IMR-90 (cell line): ENCODE data around the gene SNCA. TPM values are rescaled to one million over a fixed set of nuclear protein-coding genes. Genes with fewer than 3 reads are reported as not detected.
A peak's percentile ranks its signal among the peaks of the same experiment; 100 is the strongest.

Experiments
- ATAC-seq: fragments of 200-7000 bp; cut with Tn5 transposase; 2 replicates; pipeline ENCODE4 v1.9.1; 2020; ENCODE audit warnings: low read depth, mild to moderate bottlenecking, moderate library complexity
- BruUV-seq: library from RNA; stranded (reverse); fragments of 400-500 nt; replicated peaks from 2 replicates; lab custom pipeline; 2021; lab: Mats Ljungman, UMichigan
- CTCF ChIA-PET: fragments of 300-600 bp; formaldehyde crosslinking; extraction: SDS; loops from one replicate; lab custom pipeline; 2021; ENCODE audit warnings: antibody characterized with exemption; lab: Yijun Ruan, JAX
- POLR2A ChIA-PET: fragments of 300-600 bp; sonication (Branson Sonifier 250); formaldehyde crosslinking; loops from one replicate; lab custom pipeline; 2022; ENCODE audit warnings: antibody characterized with exemption; ENCODE audit not compliant: unreplicated experiment; lab: Charles Lee
- DNase-seq: peaks from one replicate; pipeline ENCODE4 v3.0.0; 2013
- H2AFZ ChIP-seq: replicated peaks from 2 replicates; pipeline ENCODE3; 2013; ENCODE audit warnings: low read length, mild to moderate bottlenecking; ENCODE audit not compliant: poor library complexity
- H2AK5ac ChIP-seq: 2 replicates; pipeline ENCODE4 v1.6.1; 2013; ENCODE audit warnings: low read depth, low read length, inconsistent platforms
- H2AK9ac ChIP-seq: replicated peaks from 2 replicates; pipeline ENCODE3; 2013; ENCODE audit warnings: mild to moderate bottlenecking, low read depth, low read length, moderate library complexity; ENCODE audit not compliant: poor library complexity
- H2BK120ac ChIP-seq: 2 replicates; pipeline ENCODE4 v1.6.1; 2013; ENCODE audit warnings: low read depth, low read length, inconsistent platforms
- H2BK15ac ChIP-seq: 3 replicates; pipeline ENCODE4 v1.6.1; 2013; ENCODE audit warnings: low read depth, low read length, inconsistent platforms
- H2BK20ac ChIP-seq: 2 replicates; pipeline ENCODE4 v1.6.1; 2013; ENCODE audit warnings: low read depth, mild to moderate bottlenecking, inconsistent platforms, low read length, moderate library complexity
- H2BK5ac ChIP-seq: 2 replicates; pipeline ENCODE4 v1.6.1; 2013; ENCODE audit warnings: mild to moderate bottlenecking, low read depth, low read length, inconsistent platforms; ENCODE audit not compliant: poor library complexity, severe bottlenecking
- H3K14ac ChIP-seq: replicated peaks from 2 replicates; pipeline ENCODE4 v1.6.1; 2013; ENCODE audit warnings: low read depth, low read length, inconsistent platforms
- H3K18ac ChIP-seq: 2 replicates; pipeline ENCODE4 v1.6.1; 2013; ENCODE audit warnings: low read depth, low read length, control low read depth
- H3K23ac ChIP-seq: 2 replicates; pipeline ENCODE4 v1.6.1; 2013; ENCODE audit warnings: low read depth, low read length, inconsistent platforms
- H3K27ac ChIP-seq: 2 replicates; pipeline ENCODE4 v1.5.1; 2013; ENCODE audit warnings: mild to moderate bottlenecking, control low read depth, low read length; ENCODE audit not compliant: insufficient read depth
- H3K27me3 ChIP-seq: 2 replicates; pipeline ENCODE4 v1.6.1; 2013; ENCODE audit warnings: low read length; ENCODE audit not compliant: control insufficient read depth, insufficient read depth
- H3K36me3 ChIP-seq: 2 replicates; pipeline ENCODE4 v1.6.1; 2013; ENCODE audit warnings: low read length, mixed read lengths; ENCODE audit not compliant: control insufficient read depth, insufficient read depth
- H3K4ac ChIP-seq: 2 replicates; pipeline ENCODE4 v1.6.1; 2013; ENCODE audit warnings: low read depth, low read length, inconsistent platforms
- H3K4me1 ChIP-seq: 2 replicates; pipeline ENCODE4 v1.6.1; 2013; ENCODE audit warnings: low read length, mixed read lengths; ENCODE audit not compliant: control insufficient read depth, insufficient read depth
- H3K4me2 ChIP-seq: 2 replicates; pipeline ENCODE4 v1.6.1; 2013; ENCODE audit warnings: low read depth, mild to moderate bottlenecking, control low read depth, low read length, moderate library complexity
- H3K4me3 ChIP-seq: 2 replicates; pipeline ENCODE4 v1.5.1; 2013; ENCODE audit warnings: low read depth, mild to moderate bottlenecking, control low read depth, low read length, moderate library complexity; ENCODE audit not compliant: insufficient read depth
- H3K56ac ChIP-seq: 2 replicates; pipeline ENCODE4 v1.6.1; 2013; ENCODE audit warnings: low read length, inconsistent platforms; ENCODE audit not compliant: insufficient read depth; ENCODE audit errors: extremely low read depth
- H3K79me1 ChIP-seq, 2 experiments: 2 replicates each; pipeline ENCODE4 v1.6.1; 2013; ENCODE audit warnings: low read length in 2 of 2, inconsistent platforms in 1 of 2, low read depth in 1 of 2
- H3K9ac ChIP-seq: 2 replicates; pipeline ENCODE4 v1.6.1; 2013; ENCODE audit warnings: low read depth, low read length, control low read depth
- H3K9me1 ChIP-seq: 2 replicates; pipeline ENCODE4 v1.6.1; 2013; ENCODE audit warnings: low read length, inconsistent platforms; ENCODE audit not compliant: insufficient read depth
- H3K9me3 ChIP-seq: 2 replicates; pipeline ENCODE4 v1.6.1; 2013; ENCODE audit warnings: low read length; ENCODE audit not compliant: control insufficient read depth, insufficient read depth
- H4K20me1 ChIP-seq: 2 replicates; pipeline ENCODE4 v1.6.1; 2013; ENCODE audit warnings: low read length, inconsistent platforms; ENCODE audit not compliant: insufficient read depth
- H4K5ac ChIP-seq: 2 replicates; pipeline ENCODE4 v1.6.1; 2013; ENCODE audit warnings: mild to moderate bottlenecking, low read depth, low read length, control low read depth
- H4K8ac ChIP-seq, 2 experiments: 2 replicates each; pipeline ENCODE4 v1.6.1; 2013; ENCODE audit warnings: low read depth in 2 of 2, low read length in 2 of 2, control low read depth in 1 of 2, inconsistent platforms in 1 of 2
- H4K91ac ChIP-seq: 2 replicates; pipeline ENCODE4 v1.6.1; 2013; ENCODE audit warnings: low read depth, low read length, inconsistent platforms; ENCODE audit not compliant: insufficient read depth
- BHLHE40 ChIP-seq: fragments of 150-350 bp; IDR thresholded peaks from 2 replicates; pipeline ENCODE4 v1.6.1; 2016; ENCODE audit warnings: mild to moderate bottlenecking, low read depth, low read length
- CEBPB ChIP-seq: IDR thresholded peaks from 2 replicates; pipeline ENCODE4 v1.6.1; 2012; ENCODE audit warnings: low read depth, low read length, improper control_type of control experiment
- CHD1 ChIP-seq: IDR thresholded peaks from 2 replicates; pipeline ENCODE4 v1.6.1; 2012; ENCODE audit warnings: low read depth, low read length, improper control_type of control experiment
- FOS ChIP-seq: fragments of 150-350 bp; IDR thresholded peaks from 2 replicates; pipeline ENCODE4 v1.6.1; 2016; ENCODE audit warnings: low read depth, low read length
- MAFK ChIP-seq: IDR thresholded peaks from 2 replicates; pipeline ENCODE4 v1.6.1; 2012; ENCODE audit warnings: low read depth, low read length, improper control_type of control experiment
- MAZ ChIP-seq: IDR thresholded peaks from 2 replicates; pipeline ENCODE4 v1.6.1; 2012; ENCODE audit warnings: low read depth, mild to moderate bottlenecking, low read length, improper control_type of control experiment, moderate library complexity, borderline replicate concordance
- MXI1 ChIP-seq: IDR thresholded peaks from 2 replicates; pipeline ENCODE4 v1.6.1; 2012; ENCODE audit warnings: low read depth, mild to moderate bottlenecking, low read length, moderate library complexity, borderline replicate concordance
- POLR2A ChIP-seq: IDR thresholded peaks from 2 replicates; pipeline ENCODE4 v1.6.1; 2012; ENCODE audit warnings: mild to moderate bottlenecking, low read depth, low read length
- RCOR1 ChIP-seq: IDR thresholded peaks from 2 replicates; pipeline ENCODE4 v1.6.1; 2012; ENCODE audit warnings: mild to moderate bottlenecking, low read length, improper control_type of control experiment; ENCODE audit not compliant: insufficient replicate concordance
- RFX5 ChIP-seq: IDR thresholded peaks from 2 replicates; pipeline ENCODE4 v1.8.0; 2012; ENCODE audit warnings: low read depth, mild to moderate bottlenecking, low read length, moderate library complexity
- WGBS, 2 experiments: methylation state at CpG; one replicate each; pipeline versions ENCODE4 v1.1.5 to v1.1.7; 2013; ENCODE audit warnings: missing lambda C conversion rate in 2 of 2; ENCODE audit not compliant: insufficient read length in 1 of 2; ENCODE audit errors: extremely low coverage in 2 of 2; 5-methylcytosine and 5-hydroxymethylcytosine counted together
- dilution Hi-C: fragments of 300-500 bp; cut with HindIII; formaldehyde crosslinking; loops from one replicate; pipeline ENCODE4 v1.14.3; 2018; ENCODE audit warnings: low sequenced_read_pairs; ENCODE audit not compliant: unreplicated experiment
- in situ Hi-C: fragments of 300-500 bp; cut with MboI; formaldehyde crosslinking; loops from 3 replicates; pipeline ENCODE4 v1.14.3; 2019; ENCODE audit warnings: low sequenced_read_pairs, inconsistent platforms, mixed read lengths
- intact Hi-C: fragments of 100-400 bp; cut with micrococcal nuclease; formaldehyde crosslinking; loops from 2 replicates; pipeline ENCODE4 v1.10.0; 2022
- polyA plus RNA-seq, 3 experiments: library from polyadenylated mRNA; depleted of rRNA; stranded (reverse); fragments of >200 nt; gene quantifications; 2 replicates each; pipeline ENCODE4 v1.2.3, GENCODE V29; 2012; ENCODE audit warnings: low replicate concordance in 1 of 3
- total RNA-seq: library from RNA; depleted of rRNA; stranded (reverse); fragments of >200 nt; gene quantifications from 2 replicates; pipeline ENCODE4 v1.2.3, GENCODE V29; 2012
- TF ChIP-seq, protein P1 (sequence below): fragments of 150-350 bp; IDR thresholded peaks from 2 replicates; pipeline ENCODE4 v1.6.1; 2016; ENCODE audit warnings: low read depth, mild to moderate bottlenecking, low read length, moderate library complexity, borderline replicate concordance
- TF ChIP-seq, protein P2 (sequence below): conservative IDR thresholded peaks from 2 replicates; pipeline ENCODE4 v1.5.1; 2012; ENCODE audit warnings: mild to moderate bottlenecking, low read depth, low read length, improper control_type of control experiment

Gene SNCA
- total and polyA plus RNA-seq, 2 of the 4 experiments (the other 2 are of a cell fraction) = 0.36 to 0.46 TPM

DNA sequence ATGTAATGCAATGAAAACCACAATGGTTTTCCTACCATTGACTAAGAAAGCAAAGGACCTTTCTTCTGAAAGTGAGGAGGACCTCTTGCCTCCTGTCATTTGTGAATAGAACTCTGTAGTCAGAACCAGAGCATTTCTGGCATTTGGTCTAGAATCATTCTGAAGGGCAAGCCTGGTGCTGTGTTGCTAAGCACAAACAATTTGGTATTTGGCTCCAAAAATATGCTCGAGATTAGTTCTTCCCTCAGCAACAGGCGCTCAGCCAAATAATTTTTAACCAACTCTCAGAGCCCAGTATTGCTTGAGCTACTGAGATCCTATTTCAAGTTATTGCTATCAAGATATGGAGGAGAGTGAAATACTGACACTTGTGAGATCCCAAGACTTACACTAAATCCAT, 71.0 kb downstream of the SNCA start:
- Histone ChIP-seq H4K5ac (no peak overlapping the region), H2BK5ac (no peak overlapping the region), H4K91ac (no peak overlapping the region), H3K4me2 (peak overlapping the region; percentile 3), H3K9me3 (no peaks in the 10 kb centered on the region), H2AK5ac (no peak overlapping the region), H2BK15ac (no peak overlapping the region), H3K23ac (no peak overlapping the region), H3K56ac (no peak overlapping the region), H3K18ac (no peak overlapping the region), H3K9me1 (no peaks in the 10 kb centered on the region), H4K8ac (no peak overlapping the region), H2AK9ac (no peak overlapping the region), H3K14ac (no peak overlapping the region), H3K4me1 (no peaks in the 10 kb centered on the region), H3K36me3 (no peaks in the 10 kb centered on the region), H3K4me3 (no peak overlapping the region), H2BK20ac (no peak overlapping the region), H2AFZ (no peak overlapping the region), H3K4ac (no peak overlapping the region), H2BK120ac (no peak overlapping the region), H3K27me3 (no peaks in the 10 kb centered on the region), H3K9ac (no peak overlapping the region), H3K27ac (no peak overlapping the region), H3K79me1 (no peaks in the 10 kb centered on the region), H4K20me1 (no peaks in the 10 kb centered on the region)
- DNase-seq (peak; percentile 63), ATAC-seq (peak; percentile 89)
- in situ Hi-C loops (no loop called here), dilution Hi-C loops (no loop called here), intact Hi-C loops (no loop called here)
- no TSS peak for BruUV-seq
- no CpG with 5 or more reads among the region's 2 CpGs for WGBS, 2 experiments
- CTCF ChIA-PET = no interaction called here
- POLR2A ChIA-PET = no interaction called here
- TF ChIP-seq MAFK (no peak), BHLHE40 (no peak), RFX5 (no peak), POLR2A (no peak), CHD1 (no peak), MXI1 (no peak), MAZ (no peak), RCOR1 (no peak), CEBPB (no peak), FOS (no peak)
- TF ChIP-seq, protein P1, sequence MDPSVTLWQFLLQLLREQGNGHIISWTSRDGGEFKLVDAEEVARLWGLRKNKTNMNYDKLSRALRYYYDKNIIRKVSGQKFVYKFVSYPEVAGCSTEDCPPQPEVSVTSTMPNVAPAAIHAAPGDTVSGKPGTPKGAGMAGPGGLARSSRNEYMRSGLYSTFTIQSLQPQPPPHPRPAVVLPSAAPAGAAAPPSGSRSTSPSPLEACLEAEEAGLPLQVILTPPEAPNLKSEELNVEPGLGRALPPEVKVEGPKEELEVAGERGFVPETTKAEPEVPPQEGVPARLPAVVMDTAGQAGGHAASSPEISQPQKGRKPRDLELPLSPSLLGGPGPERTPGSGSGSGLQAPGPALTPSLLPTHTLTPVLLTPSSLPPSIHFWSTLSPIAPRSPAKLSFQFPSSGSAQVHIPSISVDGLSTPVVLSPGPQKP = no peak
- TF ChIP-seq, protein P2, sequence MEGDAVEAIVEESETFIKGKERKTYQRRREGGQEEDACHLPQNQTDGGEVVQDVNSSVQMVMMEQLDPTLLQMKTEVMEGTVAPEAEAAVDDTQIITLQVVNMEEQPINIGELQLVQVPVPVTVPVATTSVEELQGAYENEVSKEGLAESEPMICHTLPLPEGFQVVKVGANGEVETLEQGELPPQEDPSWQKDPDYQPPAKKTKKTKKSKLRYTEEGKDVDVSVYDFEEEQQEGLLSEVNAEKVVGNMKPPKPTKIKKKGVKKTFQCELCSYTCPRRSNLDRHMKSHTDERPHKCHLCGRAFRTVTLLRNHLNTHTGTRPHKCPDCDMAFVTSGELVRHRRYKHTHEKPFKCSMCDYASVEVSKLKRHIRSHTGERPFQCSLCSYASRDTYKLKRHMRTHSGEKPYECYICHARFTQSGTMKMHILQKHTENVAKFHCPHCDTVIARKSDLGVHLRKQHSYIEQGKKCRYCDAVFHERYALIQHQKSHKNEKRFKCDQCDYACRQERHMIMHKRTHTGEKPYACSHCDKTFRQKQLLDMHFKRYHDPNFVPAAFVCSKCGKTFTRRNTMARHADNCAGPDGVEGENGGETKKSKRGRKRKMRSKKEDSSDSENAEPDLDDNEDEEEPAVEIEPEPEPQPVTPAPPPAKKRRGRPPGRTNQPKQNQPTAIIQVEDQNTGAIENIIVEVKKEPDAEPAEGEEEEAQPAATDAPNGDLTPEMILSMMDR = no peak
